Activated CD4-positive, alpha-beta T cell treated with anti-CD3 and anti-CD28 coated beads for 36 hours (primary cell): ENCODE results near the gene NCOA5. TPM values are rescaled to one million over a fixed set of nuclear protein-coding genes. Genes with fewer than 3 reads are reported as not detected.

Source experiments
- ATAC-seq: fragments of 200-7000 bp; cut with Tn5 transposase; one replicate; pipeline ENCODE4 v1.10.0; 2021; ENCODE audit warnings: mild to moderate bottlenecking, moderate library complexity
- CTCF ChIA-PET: fragments of 350-600 bp; sonication (Branson Sonifier 250); formaldehyde crosslinking; loops from one replicate; lab custom pipeline; 2021; ENCODE audit warnings: antibody characterized with exemption; lab: Charles Lee
- POLR2A ChIA-PET: fragments of 350-600 bp; sonication (Branson Sonifier 250); formaldehyde crosslinking; loops from one replicate; lab custom pipeline; 2021; ENCODE audit warnings: antibody characterized with exemption, inconsistent platforms; lab: Charles Lee
- DNase-seq: peaks from one replicate; pipeline ENCODE4 v3.0.0-alpha.2; 2020
- H3K27ac Mint-ChIP-seq: one replicate; pipeline ENCODE4 v1.8.0; 2021; ENCODE audit warnings: mixed read lengths
- H3K27me3 Mint-ChIP-seq: one replicate; pipeline ENCODE4 v1.8.0; 2021; ENCODE audit warnings: mixed read lengths
- H3K36me3 Mint-ChIP-seq: one replicate; pipeline ENCODE4 v1.8.0; 2021; ENCODE audit warnings: low read depth, mixed read lengths
- H3K4me1 Mint-ChIP-seq: one replicate; pipeline ENCODE4 v1.8.0; 2021; ENCODE audit warnings: mixed read lengths
- H3K4me3 Mint-ChIP-seq: one replicate; pipeline ENCODE4 v1.8.0; 2021; ENCODE audit warnings: mild to moderate bottlenecking, moderate library complexity, mixed read lengths
- H3K9me3 Mint-ChIP-seq: one replicate; pipeline ENCODE4 v1.8.0; 2021; ENCODE audit warnings: low read depth, mixed read lengths
- intact Hi-C, 2 experiments: fragments of 100-400 bp; cut with DNase I in 1 of 2; cut with micrococcal nuclease in 1 of 2; formaldehyde crosslinking; loops; one replicate each; pipeline versions ENCODE4 v1.14.2 to v1.15.1; 2022 to 2024; cut with DNase I, micrococcal nuclease
- total RNA-seq, 2 experiments: library from RNA; stranded (reverse); gene quantifications; one replicate each; pipeline ENCODE4 v1.2.3, GENCODE V29; 2021

Gene NCOA5
- total RNA-seq, 2 experiments from 2014 or later: 17.9 to 18.8 TPM

DNA sequence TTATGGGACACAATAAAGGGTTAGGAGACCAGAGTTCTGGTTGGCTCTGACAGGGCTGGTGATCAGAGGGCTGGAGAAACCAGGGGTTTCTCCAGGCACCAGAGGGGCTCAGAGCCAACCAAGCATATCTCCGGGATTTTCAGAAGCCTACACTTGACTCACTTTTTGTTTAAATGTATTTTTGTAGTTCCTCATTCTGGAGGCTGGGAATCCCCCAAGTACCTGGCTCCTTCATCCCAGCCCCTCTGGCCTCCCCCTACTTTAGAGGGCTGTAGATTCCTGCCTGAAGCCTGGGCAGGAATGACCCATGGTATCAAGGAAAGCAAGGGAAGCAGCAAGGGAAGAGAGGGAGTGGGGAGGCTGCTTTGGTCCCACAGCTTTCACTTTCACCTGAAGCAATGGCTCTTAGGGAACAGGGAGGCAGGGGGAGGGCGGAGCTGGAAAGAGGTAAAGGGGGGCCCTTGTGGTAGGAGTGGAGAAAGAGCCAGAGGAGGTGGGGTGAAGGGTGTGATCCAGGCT lies 29.3 kb upstream of the NCOA5 start:
- peaks cover 14% of the 10 kb centered on the region for H3K27me3 Mint-ChIP-seq
- CTCF ChIA-PET: interaction anchor here (0.7 to 3.0 kb wide), 4 partner anchors 9 to 34 kb away, joined by 3 to 18 read pairs (median 3); no protein-coding TSS in a partner anchor

DNA sequence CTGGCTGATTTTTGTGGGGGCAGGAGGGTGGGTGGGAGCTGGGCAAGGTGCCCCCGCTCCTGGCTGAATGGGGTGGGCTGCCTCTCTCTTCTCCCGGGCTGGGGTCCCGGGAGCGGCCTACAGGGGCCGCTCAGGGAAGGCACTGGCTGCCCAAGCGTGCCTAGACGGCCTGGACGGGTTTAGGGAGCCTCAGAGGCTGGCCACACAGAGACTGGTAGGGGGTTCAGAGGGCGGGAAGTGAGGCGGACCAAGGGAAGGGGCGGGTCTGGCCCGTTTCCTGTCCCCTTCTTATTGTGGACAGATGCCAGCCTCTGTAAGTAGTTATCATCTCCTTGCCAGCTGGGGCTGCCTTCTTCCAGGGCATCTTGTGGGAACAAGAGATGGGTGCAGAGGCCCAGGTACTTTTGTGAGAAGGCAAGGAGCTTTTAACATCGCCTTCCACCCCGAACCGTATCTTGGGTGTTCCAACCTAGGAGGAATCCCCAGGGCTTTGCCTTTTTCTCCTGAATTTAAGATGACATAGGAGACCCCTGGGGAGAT lies 28.8 kb upstream of the NCOA5 start:
- Mint-ChIP-seq H3K27ac (no peak overlapping the region), H3K36me3 (peaks cover 2% of the 10 kb centered on the region), H3K27me3 (peaks cover 15% of the 10 kb centered on the region), H3K4me3 (peak overlapping the region; percentile 90), H3K4me1 (peaks cover 11% of the 10 kb centered on the region), H3K9me3 (no peaks in the 10 kb centered on the region)
- DNase-seq (peak; percentile 19), ATAC-seq (peak; percentile 50)
- intact Hi-C loops: loop anchor here in 1 of 2 experiments (1.0 kb wide), 2 partner anchors 29 to 95 kb away; partner anchors contain the start of gene NCOA5
- ChIA-PET CTCF (interaction anchor here (0.6 to 3.0 kb wide), 4 partner anchors 10 to 320 kb away, joined by 3 to 18 read pairs (median 3); no protein-coding TSS in a partner anchor), POLR2A (interaction anchor here (0.6 kb wide), 1 partner anchor 53 kb away, joined by 4 read pairs; no protein-coding TSS in a partner anchor)

More for the DNA sequence above, 29.3 kb upstream of the NCOA5 start:
- DNase-seq (no peak), ATAC-seq (no peak)
- Mint-ChIP-seq H3K27ac (no peak overlapping the region), H3K36me3 (peaks cover 2% of the 10 kb centered on the region), H3K4me1 (peaks cover 11% of the 10 kb centered on the region), H3K4me3 (peak overlapping the region; percentile 90), H3K9me3 (no peaks in the 10 kb centered on the region)
- intact Hi-C loops: no loop called here
- POLR2A ChIA-PET: interaction anchor here (0.6 kb wide), 1 partner anchor 53 kb away, joined by 4 read pairs; no protein-coding TSS in a partner anchor

DNA sequence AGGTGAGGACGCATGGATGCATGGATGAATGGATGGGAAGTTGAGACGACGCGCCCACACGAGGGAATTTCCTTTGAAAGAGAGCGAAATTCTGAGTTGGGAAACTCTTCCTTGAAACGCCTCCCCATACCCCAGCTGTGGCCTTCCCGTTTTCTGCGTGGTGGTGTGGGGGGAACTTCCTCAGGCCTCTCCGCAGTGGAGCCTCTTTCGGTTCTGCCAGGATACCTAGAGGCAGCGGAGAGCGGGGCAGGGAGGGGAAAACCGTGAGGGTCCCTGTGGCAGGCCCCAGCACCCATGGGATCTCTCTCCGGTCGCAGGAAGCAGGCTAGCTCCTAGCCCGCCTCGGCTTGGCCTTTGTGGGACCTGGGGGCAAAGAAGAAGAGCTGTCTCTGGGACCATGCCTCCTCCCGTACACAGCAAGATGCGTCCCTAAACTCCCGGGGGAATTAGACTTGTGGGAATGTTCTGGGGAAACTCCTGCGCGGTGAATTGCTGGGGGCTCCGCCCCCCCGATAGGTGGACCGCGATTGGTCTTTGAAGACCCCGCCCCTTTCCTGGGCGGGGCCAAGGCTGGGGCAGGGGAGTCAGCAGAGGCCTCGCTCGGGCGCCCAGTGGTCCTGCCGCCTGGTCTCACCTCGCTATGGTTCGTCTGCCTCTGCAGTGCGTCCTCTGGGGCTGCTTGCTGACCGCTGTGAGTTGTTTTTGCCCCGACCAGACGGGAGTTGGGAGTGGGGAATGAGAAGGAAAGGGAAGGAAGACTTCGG lies 28.1 kb upstream of the NCOA5 start, which contains the start of gene CD40:
TSS of gene CD40 (plus strand) at position 611 of the 764 bp plus-strand sequence. CDS start at position 641, 30 bp downstream.
- Mint-ChIP-seq H3K36me3 (peaks cover 2% of the 10 kb centered on the region), H3K4me3 (peak within 1 kb of the TSS; percentile 90), H3K4me1 (peaks cover 11% of the 10 kb centered on the region), H3K27ac (peak within 1 kb of the TSS; percentile 78), H3K27me3 (peaks cover 17% of the 10 kb centered on the region), H3K9me3 (no peaks in the 10 kb centered on the region)
- DNase-seq (peak; percentile 81), ATAC-seq (peak; percentile 98)
- CTCF ChIA-PET: interaction anchor here (0.6 to 0.9 kb wide), 3 partner anchors 10 to 1181 kb away, joined by 3 to 4 read pairs (median 3); no protein-coding TSS in a partner anchor
- POLR2A ChIA-PET: no interaction called here
- intact Hi-C loops: loop anchor here in 1 of 2 experiments (1.0 kb wide), 2 partner anchors 29 to 95 kb away; partner anchors contain the start of gene NCOA5

DNA sequence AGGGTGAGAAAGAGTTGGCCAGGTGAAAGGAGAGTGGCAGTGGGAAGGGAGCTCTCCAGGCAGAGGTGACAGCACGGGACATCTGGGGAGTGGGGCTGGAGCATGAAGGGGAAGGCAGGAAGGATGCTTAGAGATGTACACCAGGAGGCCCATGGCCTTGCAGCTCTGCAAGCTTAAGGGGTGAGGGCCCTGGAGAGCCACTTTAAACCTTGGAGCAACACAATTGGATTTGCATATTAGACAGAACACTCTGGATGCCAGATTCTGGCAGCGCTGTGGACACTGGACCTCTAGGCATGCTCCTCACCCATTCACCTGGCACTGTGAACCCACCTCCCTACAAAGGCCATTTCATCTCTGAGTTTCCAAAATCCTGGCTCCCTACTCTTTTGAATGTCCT lies 24.7 kb upstream of the NCOA5 start:
- peaks cover 2% of the 10 kb centered on the region for H3K36me3 Mint-ChIP-seq
- POLR2A ChIA-PET: no interaction called here
- DNase-seq: no peak
- H3K9me3 Mint-ChIP-seq: no peaks in the 10 kb centered on the region
- H3K4me1 Mint-ChIP-seq: peaks cover 19% of the 10 kb centered on the region
- peaks cover 26% of the 10 kb centered on the region for H3K27me3 Mint-ChIP-seq
- H3K4me3 Mint-ChIP-seq: no peak overlapping the region
- no peak overlapping the region for H3K27ac Mint-ChIP-seq
- intact Hi-C loops: no loop called here
- CTCF ChIA-PET: no interaction called here
- no peak for ATAC-seq

DNA sequence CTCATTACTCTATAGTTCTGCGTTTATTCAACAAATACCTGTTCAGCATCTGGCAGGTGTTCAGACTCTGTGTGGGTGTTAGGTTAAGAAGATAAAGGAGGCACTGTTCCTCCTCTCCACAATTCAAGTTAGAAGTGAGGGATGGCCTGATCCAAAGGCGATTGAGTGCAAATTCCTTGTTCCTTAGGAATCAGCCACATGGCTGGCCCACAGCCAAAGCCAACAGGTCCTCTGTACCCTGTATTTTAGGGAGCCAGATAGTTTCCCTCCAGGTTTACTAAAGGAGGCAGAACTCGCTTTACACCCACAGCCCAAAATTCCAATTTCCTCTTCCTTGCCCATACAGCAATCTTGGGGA lies 23.3 kb upstream of the NCOA5 start:
- POLR2A ChIA-PET: no interaction called here
- H3K27ac Mint-ChIP-seq: no peak overlapping the region
- H3K36me3 Mint-ChIP-seq: peaks cover under 1% of the 10 kb centered on the region
- intact Hi-C loops: no loop called here
- no peak overlapping the region for H3K4me3 Mint-ChIP-seq
- H3K27me3 Mint-ChIP-seq: peaks cover 34% of the 10 kb centered on the region
- H3K4me1 Mint-ChIP-seq: peaks cover 15% of the 10 kb centered on the region
- H3K9me3 Mint-ChIP-seq: no peaks in the 10 kb centered on the region
- CTCF ChIA-PET: no interaction called here
- DNase-seq (no peak), ATAC-seq (no peak)

DNA sequence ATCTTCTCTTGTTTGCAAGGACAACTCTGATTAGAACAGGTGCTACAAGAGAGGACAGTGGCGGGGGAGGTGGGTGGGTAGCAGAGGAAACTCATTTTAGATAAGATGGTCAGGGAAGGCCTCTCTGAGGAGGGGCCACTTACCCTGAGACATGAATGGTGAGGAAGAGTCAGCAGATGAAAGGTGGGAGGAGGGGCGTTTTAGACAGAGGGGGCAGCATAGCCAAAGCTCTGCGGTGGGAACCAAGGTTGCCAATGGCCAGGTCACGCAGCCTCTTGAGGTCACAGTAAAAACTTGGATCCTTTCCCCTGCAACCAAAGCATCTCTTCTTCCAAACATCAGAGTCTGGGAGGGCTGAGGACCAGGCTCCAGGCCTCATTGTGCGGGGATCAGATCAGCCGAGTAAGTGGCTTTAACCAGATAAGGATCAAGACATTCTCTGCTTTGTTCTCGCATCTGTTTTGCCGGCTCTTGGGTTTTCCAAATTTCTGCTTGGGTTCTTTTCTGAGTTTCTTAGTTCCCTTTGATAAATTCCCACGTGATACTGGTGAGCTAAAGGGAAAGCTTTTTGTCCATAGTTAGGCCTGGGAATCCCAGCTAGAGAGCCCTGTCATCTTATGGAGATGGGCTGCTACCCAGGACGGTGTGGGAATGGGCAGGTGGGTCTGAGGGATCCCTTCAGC lies 22.8 kb upstream of the NCOA5 start:
- ChIA-PET CTCF (no interaction called here), POLR2A (no interaction called here)
- Mint-ChIP-seq H3K27ac (no peak overlapping the region), H3K9me3 (no peaks in the 10 kb centered on the region), H3K4me1 (peaks cover 10% of the 10 kb centered on the region), H3K4me3 (no peak overlapping the region), H3K27me3 (peaks cover 34% of the 10 kb centered on the region), H3K36me3 (no peaks in the 10 kb centered on the region)
- no peak for ATAC-seq
- DNase-seq: no peak
- intact Hi-C loops: no loop called here

DNA sequence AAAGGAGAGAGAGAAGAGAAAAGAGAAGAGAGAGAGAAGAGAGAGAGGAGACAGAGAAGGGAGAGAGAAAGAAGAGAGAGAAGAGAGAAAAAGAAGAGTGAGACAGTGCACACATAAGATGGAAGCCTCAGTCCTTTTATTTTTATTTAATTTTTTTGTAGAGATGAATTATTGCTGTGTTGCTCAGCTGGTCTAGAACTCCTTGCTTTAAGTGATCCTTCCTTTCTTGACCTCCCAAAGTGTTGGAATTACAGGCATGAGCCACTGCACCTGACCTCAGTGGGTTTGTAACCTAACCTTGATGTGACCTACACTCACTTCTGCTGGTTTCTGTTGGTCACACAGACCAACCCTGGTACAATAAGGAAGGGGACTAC lies 22.1 kb upstream of the NCOA5 start:
- intact Hi-C loops: no loop called here
- no peak overlapping the region for H3K4me3 Mint-ChIP-seq
- peaks cover 8% of the 10 kb centered on the region for H3K4me1 Mint-ChIP-seq
- H3K27ac Mint-ChIP-seq: no peak overlapping the region
- CTCF ChIA-PET: no interaction called here
- no peaks in the 10 kb centered on the region for H3K9me3 Mint-ChIP-seq
- no peak for DNase-seq
- no peaks in the 10 kb centered on the region for H3K36me3 Mint-ChIP-seq
- ATAC-seq: no peak
- peaks cover 40% of the 10 kb centered on the region for H3K27me3 Mint-ChIP-seq
- POLR2A ChIA-PET: no interaction called here

DNA sequence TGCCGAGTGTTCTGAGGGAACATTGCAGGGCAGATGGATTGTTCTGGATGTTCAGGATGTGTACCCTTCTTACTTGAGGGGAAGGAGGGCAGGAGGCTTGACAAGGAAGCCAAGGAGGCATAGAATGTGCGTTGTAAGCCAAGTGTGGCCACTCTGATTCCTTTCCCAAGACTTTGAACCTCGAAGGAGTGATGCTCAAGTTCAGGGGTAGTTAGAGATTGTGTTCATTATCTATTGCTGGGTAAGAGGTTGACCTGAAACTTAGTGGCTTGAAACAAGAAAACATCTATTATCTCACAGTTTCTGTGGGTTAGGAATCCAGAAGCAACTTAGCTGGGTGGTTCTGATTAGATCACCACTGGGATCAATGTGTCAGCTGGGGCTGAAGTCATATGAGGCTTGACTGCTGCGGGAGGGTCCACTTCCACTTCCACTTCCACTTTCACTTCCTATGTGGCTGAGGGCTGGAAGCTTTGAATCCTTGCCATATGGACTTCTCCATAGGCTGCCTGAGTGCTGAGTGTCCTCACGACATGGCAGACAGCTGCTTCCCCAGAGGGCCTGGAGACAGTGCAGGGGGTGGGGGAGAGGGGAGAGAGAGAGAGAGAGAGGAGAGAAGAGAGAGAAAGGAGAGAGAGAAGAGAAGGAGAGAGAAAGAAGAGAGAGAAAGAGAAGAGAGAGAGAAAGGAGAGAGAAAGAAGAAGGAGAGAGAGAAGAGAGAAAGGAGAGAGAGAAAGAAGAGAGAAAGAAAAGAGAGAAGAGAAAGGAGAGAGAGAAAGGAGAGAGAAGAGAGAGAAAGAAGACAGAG lies 21.5 kb upstream of the NCOA5 start:
- Mint-ChIP-seq H3K27ac (no peak overlapping the region), H3K27me3 (peaks cover 41% of the 10 kb centered on the region), H3K4me1 (peaks cover 8% of the 10 kb centered on the region), H3K36me3 (no peaks in the 10 kb centered on the region), H3K4me3 (no peak overlapping the region), H3K9me3 (no peaks in the 10 kb centered on the region)
- POLR2A ChIA-PET: no interaction called here
- intact Hi-C loops: no loop called here
- peak; percentile 51 for DNase-seq
- peak; percentile 60 for ATAC-seq
- CTCF ChIA-PET: interaction anchor here (0.9 kb wide), 1 partner anchor 9 kb away, joined by 3 read pairs; no protein-coding TSS in a partner anchor

DNA sequence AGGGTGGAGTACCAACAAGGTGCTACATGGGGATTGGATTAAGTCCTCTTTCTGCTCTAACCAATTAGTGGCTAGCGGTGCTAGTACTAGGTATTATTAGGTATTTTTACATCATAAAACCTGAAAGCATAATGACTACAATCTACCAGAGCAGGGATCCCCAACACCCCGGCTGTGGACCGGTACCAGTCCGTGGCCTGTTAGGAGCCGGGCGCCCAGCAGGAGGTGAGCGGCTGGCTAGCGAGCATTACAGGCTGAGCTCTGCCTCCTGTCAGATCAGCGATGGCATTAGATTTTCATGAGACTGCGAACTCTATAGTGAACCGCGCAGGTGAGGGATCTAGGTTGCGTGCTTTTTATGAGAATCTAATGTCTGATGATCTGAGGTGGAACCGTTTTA lies 19.2 kb upstream of the NCOA5 start:
- no peak for ATAC-seq
- peaks cover 8% of the 10 kb centered on the region for H3K4me1 Mint-ChIP-seq
- peaks cover 43% of the 10 kb centered on the region for H3K27me3 Mint-ChIP-seq

DNA sequence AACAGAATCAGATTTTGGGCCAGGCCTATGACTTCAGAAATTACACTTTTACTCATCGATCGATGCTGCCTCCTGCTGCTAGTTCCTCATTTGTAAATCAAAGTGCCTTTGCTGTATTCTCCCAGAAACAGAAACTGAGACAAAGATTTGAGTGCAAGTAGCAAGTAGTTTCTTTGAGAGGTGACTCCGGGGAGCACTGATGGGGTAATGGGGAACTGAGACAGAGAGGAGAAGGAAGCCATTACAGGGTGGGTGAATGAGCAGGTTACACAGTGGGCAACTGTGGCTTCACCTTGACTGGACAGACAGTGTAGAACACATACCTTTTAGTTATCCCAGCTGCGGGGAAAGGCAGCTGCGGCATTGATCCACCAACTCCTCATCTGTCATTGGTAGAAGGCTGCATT lies 18.7 kb upstream of the NCOA5 start:
- peak; percentile 51 for ATAC-seq
- no peak overlapping the region for H3K27ac Mint-ChIP-seq
- no peak for DNase-seq
- ChIA-PET POLR2A (no interaction called here), CTCF (interaction anchor here (0.7 to 1.4 kb wide), 2 partner anchors 86 to 122 kb away, joined by 3 to 5 read pairs; no protein-coding TSS in a partner anchor)
- no peak overlapping the region for H3K4me3 Mint-ChIP-seq
- no peaks in the 10 kb centered on the region for H3K36me3 Mint-ChIP-seq
- intact Hi-C loops: no loop called here
- H3K4me1 Mint-ChIP-seq: peaks cover 8% of the 10 kb centered on the region
- no peaks in the 10 kb centered on the region for H3K9me3 Mint-ChIP-seq
- peaks cover 41% of the 10 kb centered on the region for H3K27me3 Mint-ChIP-seq

More for the DNA sequence above, 19.2 kb upstream of the NCOA5 start:
- POLR2A ChIA-PET: no interaction called here
- CTCF ChIA-PET: no interaction called here
- intact Hi-C loops: no loop called here
- H3K27ac Mint-ChIP-seq: no peak overlapping the region
- no peaks in the 10 kb centered on the region for H3K9me3 Mint-ChIP-seq
- no peak for DNase-seq
- H3K36me3 Mint-ChIP-seq: no peaks in the 10 kb centered on the region
- no peak overlapping the region for H3K4me3 Mint-ChIP-seq
